AG10803 (cell line): ENCODE measurements around the gene SMOC2.

Experiments
- DNase-seq: peaks from one replicate; pipeline ENCODE4 v3.0.0; 2010; ENCODE audit warnings: low read depth
- H3K4me3 ChIP-seq: 2 replicates; pipeline ENCODE4 v1.5.1; 2011; ENCODE audit warnings: mild to moderate bottlenecking, low read length, control low read depth
- CTCF ChIP-seq: conservative IDR thresholded peaks from 2 replicates; pipeline ENCODE4 v1.5.1; 2011; ENCODE audit warnings: mild to moderate bottlenecking, low read length, control low read depth, inconsistent platforms

Gene SMOC2

GRCh38 chr6:168442646-168443045 is 1.7 kb downstream of the SMOC2 start:
- no peak for TF ChIP-seq CTCF
- no peak for DNase-seq
- H3K4me3 ChIP-seq, result no peak overlapping the region

DNA sequence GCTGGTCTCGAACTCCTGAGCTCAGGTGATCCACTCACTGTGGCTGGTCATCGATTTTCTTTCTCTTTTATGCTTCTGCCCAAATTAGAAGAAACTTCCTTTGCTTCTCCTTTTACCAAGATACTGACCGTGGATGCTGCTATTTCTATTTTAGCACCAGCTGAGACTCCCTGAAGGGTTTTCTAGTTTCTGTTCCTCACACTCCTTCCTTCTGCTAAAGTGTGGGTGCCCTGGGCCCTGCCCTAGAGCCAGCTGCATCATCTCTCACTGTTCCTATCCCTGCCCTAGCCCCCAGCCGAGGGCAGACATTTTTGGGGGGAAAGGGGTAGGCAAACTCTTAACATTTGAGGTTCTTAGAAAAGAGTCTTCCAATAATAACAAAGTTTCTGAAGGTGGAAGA is 6.3 kb downstream of the SMOC2 start:
- TF ChIP-seq CTCF, result no peak
- H3K4me3 ChIP-seq, result no peak overlapping the region
- DNase-seq, result no peak

DNA sequence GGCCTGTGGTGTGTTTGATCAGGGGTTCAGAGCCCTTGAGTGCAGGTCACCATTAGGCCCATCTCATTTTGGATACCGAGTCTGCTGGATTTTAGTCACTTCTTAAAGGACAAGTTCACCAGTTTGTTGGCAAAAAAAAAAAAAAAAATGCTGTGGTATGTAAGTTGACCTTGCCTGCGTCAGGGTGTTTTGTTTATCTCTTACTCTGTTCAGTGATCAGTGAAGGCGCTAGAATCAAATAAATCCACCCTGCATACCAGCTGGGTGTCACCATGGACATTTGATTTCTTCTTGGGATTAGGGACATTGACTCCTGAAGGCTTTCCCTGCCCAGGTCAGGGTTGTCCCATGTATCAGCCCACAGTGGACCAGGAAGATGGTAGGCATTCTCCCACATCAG is 6.7 kb downstream of the SMOC2 start:
- TF ChIP-seq CTCF, result no peak

DNA sequence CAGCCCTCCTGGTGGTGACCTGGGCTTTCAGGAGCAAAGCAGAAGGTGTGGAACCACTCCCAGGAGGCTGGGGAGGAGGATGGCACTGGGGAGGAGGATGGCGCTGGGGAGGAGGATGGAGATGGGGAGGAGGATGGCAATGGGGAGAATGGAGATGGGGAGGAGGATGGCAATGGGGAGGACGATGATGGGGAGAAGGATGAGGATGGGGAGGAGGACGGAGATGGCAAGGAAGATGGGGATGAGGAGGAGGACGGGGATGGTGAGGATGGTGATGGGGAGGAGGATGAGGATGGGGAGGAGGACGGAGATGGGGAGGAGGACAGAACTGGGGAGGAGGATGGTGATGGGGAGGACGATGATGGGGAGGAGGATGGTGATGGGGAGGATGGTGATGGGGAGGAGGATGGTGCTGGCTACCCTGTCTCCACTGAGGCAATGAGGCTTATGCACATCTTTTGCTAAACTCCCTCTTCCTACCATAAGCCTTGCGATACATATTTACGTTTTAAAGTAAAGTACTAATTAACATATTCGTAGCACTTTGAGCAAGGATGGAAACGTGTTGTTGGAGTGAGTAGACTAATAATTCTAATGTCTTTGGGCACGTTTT is 7.4 kb downstream of the SMOC2 start:
- H3K4me3 ChIP-seq, result no peak overlapping the region
- TF ChIP-seq CTCF, result no peak
- DNase-seq, result no peak

More for the DNA sequence above, 6.7 kb downstream of the SMOC2 start:
- H3K4me3 ChIP-seq, result no peak overlapping the region
- no peak for DNase-seq

- no peak overlapping the region for H3K4me3 ChIP-seq
- no peak for DNase-seq
Measured at GRCh38 chr6:168450917-168451316, 9.9 kb downstream of the SMOC2 start.

DNA sequence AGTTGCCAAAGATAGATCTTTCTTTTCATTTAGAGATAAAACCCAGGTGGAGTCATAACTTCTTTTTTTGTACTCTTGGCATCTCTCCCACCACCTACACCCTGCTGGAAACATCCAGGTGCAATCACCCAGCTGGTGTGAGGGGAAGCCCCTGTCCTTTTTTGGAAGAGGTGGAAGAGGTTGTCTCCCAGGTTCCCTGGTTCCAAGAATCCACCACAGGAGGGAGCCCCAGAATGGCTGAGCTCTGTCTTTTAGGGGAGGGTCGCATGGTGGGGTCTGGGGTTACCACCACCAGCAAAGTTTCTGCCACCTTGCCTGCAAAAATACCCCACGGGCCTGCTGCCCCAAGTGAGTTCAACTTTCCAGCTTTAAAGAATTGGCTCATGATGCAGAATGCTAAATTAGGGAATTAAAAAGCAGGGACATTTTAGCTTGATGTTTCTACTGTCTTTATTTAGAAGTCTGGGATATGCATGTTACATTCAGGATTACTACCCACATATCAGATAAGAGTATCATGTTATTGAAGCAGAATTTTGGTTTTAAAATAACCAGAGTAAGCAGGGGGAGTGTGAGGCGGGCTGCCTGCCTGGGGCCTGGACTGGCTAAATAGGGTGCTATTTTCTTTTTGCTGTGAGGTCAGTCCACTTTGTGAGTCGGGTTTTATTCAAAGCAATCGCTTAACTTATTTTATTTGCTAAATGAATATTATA is 11.0 kb downstream of the SMOC2 start:
- no peak overlapping the region for H3K4me3 ChIP-seq
- no peak for TF ChIP-seq CTCF
- no peak for DNase-seq

More at GRCh38 chr6:168450917-168451316, 9.9 kb downstream of the SMOC2 start:
- no peak for TF ChIP-seq CTCF
